ENCODE measurements around the gene LPCAT1.
"Not testable (repeated sequence)": the region's sequence is repeated elsewhere in the genome, so short reads cannot be mapped to it uniquely, and the experiment has no call there.

The LPCAT1 gene

GRCh38 chr5:1428107-1428506, 95.7 kb downstream of the LPCAT1 start:
- no peak for TF ChIP-seq ZFX (IDR thresholded peaks at IDR 0.05)
- TF ChIP-seq, protein P1, sequence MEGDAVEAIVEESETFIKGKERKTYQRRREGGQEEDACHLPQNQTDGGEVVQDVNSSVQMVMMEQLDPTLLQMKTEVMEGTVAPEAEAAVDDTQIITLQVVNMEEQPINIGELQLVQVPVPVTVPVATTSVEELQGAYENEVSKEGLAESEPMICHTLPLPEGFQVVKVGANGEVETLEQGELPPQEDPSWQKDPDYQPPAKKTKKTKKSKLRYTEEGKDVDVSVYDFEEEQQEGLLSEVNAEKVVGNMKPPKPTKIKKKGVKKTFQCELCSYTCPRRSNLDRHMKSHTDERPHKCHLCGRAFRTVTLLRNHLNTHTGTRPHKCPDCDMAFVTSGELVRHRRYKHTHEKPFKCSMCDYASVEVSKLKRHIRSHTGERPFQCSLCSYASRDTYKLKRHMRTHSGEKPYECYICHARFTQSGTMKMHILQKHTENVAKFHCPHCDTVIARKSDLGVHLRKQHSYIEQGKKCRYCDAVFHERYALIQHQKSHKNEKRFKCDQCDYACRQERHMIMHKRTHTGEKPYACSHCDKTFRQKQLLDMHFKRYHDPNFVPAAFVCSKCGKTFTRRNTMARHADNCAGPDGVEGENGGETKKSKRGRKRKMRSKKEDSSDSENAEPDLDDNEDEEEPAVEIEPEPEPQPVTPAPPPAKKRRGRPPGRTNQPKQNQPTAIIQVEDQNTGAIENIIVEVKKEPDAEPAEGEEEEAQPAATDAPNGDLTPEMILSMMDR (conservative IDR thresholded peaks at IDR 0.05): no peak
- no peak overlapping the region for H3K27ac ChIP-seq

- TF ChIP-seq, protein P1 (conservative IDR thresholded peaks at IDR 0.05): no peak
- TF ChIP-seq ZFX (IDR thresholded peaks at IDR 0.05): no peak
- H3K27ac ChIP-seq: no peak overlapping the region
These were observed 99.0 kb downstream of the LPCAT1 start for GRCh38 chr5:1424716-1425115.

DNA sequence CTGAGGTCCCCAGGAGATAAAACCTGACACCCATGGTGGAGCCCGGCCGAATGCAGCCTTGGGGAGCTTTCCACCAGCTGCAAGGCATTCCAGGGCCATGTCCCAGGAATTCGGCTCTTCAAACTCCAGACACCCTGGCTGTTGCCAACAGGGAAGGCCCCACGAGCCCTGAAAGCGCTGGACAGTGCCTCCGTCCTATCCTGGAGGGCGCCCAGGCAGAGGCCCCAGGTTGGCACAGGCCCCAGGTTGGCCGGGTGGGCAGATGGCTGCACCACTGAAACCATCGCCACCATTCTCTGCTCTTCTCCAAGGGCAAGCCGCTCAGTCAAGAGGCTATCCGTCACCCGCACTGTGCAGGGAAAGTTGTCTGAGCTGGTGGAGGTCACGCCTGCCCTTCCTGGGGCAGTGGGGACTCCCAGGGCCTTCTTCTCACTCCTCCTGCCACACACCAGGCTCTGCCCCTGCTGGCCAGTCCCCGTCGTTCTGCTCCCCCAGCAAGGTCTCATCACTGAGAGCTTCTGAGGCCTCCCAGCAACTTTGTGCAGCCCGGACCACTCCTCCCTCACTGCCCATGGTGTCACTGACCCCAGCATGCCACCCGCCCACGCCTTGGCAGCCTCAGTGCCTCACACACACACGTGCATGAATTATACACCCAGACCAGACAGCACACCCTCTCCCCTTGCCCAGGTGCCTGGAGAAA, 99.7 kb downstream of the LPCAT1 start:
- TF ChIP-seq, protein P1 (conservative IDR thresholded peaks at IDR 0.05): no peak
- no peak for TF ChIP-seq ZFX (IDR thresholded peaks at IDR 0.05)
- no peak overlapping the region for H3K27ac ChIP-seq

GRCh38 chr5:1422522-1422921, 101.2 kb downstream of the LPCAT1 start:
- H3K27ac ChIP-seq: not testable (repeated sequence)

DNA sequence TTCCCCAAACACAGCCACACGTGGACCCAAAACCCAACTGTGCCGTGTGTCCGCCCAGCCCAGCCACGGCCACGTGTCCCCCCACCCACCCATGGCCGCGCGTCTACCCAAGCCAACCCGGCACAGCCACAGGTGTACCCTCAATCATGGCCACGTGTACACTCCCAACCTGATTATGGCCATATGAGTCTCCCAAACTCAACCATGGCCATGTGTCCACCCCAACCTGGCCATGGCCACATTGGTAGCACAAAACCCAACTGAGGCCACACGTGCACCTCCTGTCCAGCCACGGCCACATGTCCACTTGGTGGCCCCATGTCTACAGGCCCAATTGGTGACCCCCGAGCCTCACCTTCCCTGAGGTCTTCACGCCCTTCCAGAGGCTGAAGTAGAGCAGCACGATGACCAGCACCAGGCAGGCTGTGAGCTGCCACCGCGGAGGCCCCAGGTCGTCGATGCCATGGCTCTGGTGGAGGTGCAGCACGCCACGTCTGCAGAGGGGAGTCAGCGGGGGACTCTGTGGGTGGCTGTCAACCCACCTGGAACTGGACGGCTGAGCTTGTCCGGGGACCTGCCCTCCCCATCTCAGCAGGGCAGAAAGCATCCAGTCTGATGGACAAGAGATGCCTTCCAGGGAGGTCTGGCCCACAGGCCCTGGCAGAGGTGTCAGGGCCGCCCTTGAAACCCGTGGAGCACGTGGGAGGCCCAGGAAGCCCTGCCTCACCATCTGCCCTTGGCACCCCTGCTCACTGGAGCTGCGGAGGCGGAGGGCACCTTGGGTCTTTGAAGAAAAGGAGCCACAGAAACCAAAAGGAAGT, 102.0 kb downstream of the LPCAT1 start:
- H3K27ac ChIP-seq: no peak overlapping the region
- no peak for TF ChIP-seq ZFX (IDR thresholded peaks at IDR 0.05)
- TF ChIP-seq, protein P1 (conservative IDR thresholded peaks at IDR 0.05): no peak

- H3K27ac ChIP-seq: no peak overlapping the region
- TF ChIP-seq ZFX (IDR thresholded peaks at IDR 0.05): no peak
- TF ChIP-seq, protein P1 (conservative IDR thresholded peaks at IDR 0.05): no peak
These were observed 103.3 kb downstream of the LPCAT1 start for GRCh38 chr5:1420211-1421195.

GRCh38 chr5:1419476-1420210, 104.1 kb downstream of the LPCAT1 start:
- H3K27ac ChIP-seq: no peak overlapping the region
- TF ChIP-seq, protein P1 (conservative IDR thresholded peaks at IDR 0.05): no peak
- no peak for TF ChIP-seq ZFX (IDR thresholded peaks at IDR 0.05)

All from C4-2B (cell line).